ENCODE data around the gene BCAR1. TPM values are rescaled to one million over a fixed set of nuclear protein-coding genes. Genes with fewer than 3 reads are reported as not detected.

The BCAR1 gene
- total and polyA plus RNA-seq, 2 of the 13 experiments (the other 11 are each of a cell fraction or from before 2014, with no cell fraction given) = 48.1 to 51.7 TPM

DNA sequence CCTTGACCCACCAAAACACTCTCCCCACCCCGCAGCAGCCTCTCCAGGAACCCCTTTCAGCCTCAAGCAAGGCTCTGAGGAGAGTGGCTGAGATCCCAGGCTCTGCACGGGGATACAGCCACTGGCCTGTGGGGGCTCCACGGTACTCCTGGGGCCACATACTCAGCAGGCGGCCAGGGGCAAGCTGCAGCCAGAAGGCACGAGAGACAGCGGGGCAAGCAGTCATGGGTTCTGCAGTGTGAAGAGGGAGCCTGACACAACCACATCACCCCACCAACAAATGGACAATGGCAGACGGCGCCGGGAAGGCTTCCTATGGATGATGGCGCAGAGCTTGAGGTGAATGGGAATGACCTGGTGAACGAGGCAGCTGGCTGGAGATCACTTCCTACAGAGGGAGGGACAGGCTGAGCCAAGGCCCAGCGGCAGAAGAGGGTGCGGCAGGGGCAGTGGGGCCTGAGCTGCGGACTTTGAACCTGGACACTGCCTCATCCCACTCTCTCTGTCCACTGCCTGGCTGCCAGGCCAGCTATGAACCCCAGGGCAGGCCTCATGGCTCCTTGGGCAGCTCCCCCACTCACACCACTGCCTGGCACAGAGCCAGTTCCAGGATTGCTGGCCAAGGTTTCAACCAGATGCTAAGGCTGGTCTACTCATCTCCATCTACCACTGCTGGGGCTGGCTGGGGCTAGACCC, 10.8 kb upstream of the BCAR1 start (continued):
- TF ChIP-seq NR2C2 (CRISPR knock-in tag; IDR thresholded peaks at IDR 0.05; ENCODE audit: borderline replicate concordance) (peak; percentile 78; the same call in 1 of the 2 replicates), ZNF724P (CRISPR knock-in tag; IDR thresholded peaks at IDR 0.05; ENCODE audit: borderline replicate concordance) (no peak), ZNF124 (CRISPR knock-in tag; IDR thresholded peaks at IDR 0.05) (peak; percentile 82; the same call in 1 of the 2 replicates), ZNF577 (CRISPR knock-in tag; IDR thresholded peaks at IDR 0.05; ENCODE audit: borderline replicate concordance, low read depth) (no peak), ZNF460 (CRISPR knock-in tag; IDR thresholded peaks at IDR 0.05; ENCODE audit: borderline replicate concordance) (no peak), ZMYM4 (CRISPR knock-in tag; IDR thresholded peaks at IDR 0.05) (peak; percentile 77; the same call in 1 of the 2 replicates), RXRA (CRISPR knock-in tag; IDR thresholded peaks at IDR 0.05) (peak; percentile 91), ZNF121 (CRISPR knock-in tag; IDR thresholded peaks at IDR 0.05) (0 out of 2 replicates have a peak, but pooled peaks have one; percentile 11), BORCS8-MEF2B (CRISPR knock-in tag; IDR thresholded peaks at IDR 0.05) (peak; percentile 65), KAT8 (CRISPR knock-in tag; IDR thresholded peaks at IDR 0.05) (peak; percentile 70), MBD4 (IDR thresholded peaks at IDR 0.05; ENCODE audit: borderline replicate concordance, low read length) (no peak), ZNF383 (CRISPR knock-in tag; IDR thresholded peaks at IDR 0.05; ENCODE audit: borderline replicate concordance) (no peak), KAT7 (CRISPR knock-in tag; IDR thresholded peaks at IDR 0.05; ENCODE audit: borderline replicate concordance) (peak; percentile 96), ZNF768 (CRISPR knock-in tag; IDR thresholded peaks at IDR 0.05) (peak; percentile 59), MXI1 (IDR thresholded peaks at IDR 0.05; ENCODE audit: borderline replicate concordance, low read depth, low read length) (peak; percentile 90), ZNF160 (CRISPR knock-in tag; IDR thresholded peaks at IDR 0.05) (no peak; the same call in none of the 2 replicates), FOXC1 (CRISPR knock-in tag; IDR thresholded peaks at IDR 0.05; ENCODE audit: borderline replicate concordance) (0 out of 2 replicates have a peak, but pooled peaks have one; percentile 21), ZNF225 (CRISPR knock-in tag; IDR thresholded peaks at IDR 0.05) (peak; percentile 49; the same call in 1 of the 2 replicates)
- TF ChIP-seq, protein P1, sequence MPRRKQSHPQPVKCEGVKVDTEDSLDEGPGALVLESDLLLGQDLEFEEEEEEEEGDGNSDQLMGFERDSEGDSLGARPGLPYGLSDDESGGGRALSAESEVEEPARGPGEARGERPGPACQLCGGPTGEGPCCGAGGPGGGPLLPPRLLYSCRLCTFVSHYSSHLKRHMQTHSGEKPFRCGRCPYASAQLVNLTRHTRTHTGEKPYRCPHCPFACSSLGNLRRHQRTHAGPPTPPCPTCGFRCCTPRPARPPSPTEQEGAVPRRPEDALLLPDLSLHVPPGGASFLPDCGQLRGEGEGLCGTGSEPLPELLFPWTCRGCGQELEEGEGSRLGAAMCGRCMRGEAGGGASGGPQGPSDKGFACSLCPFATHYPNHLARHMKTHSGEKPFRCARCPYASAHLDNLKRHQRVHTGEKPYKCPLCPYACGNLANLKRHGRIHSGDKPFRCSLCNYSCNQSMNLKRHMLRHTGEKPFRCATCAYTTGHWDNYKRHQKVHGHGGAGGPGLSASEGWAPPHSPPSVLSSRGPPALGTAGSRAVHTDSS (CRISPR knock-in tag; conservative IDR thresholded peaks at IDR 0.05) = no peak
- TF ChIP-seq, protein P2, sequence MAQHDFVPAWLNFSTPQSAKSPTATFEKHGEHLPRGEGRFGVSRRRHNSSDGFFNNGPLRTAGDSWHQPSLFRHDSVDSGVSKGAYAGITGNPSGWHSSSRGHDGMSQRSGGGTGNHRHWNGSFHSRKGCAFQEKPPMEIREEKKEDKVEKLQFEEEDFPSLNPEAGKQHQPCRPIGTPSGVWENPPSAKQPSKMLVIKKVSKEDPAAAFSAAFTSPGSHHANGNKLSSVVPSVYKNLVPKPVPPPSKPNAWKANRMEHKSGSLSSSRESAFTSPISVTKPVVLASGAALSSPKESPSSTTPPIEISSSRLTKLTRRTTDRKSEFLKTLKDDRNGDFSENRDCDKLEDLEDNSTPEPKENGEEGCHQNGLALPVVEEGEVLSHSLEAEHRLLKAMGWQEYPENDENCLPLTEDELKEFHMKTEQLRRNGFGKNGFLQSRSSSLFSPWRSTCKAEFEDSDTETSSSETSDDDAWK (CRISPR knock-in tag; IDR thresholded peaks at IDR 0.05) = no peak
- TF ChIP-seq, protein P3, sequence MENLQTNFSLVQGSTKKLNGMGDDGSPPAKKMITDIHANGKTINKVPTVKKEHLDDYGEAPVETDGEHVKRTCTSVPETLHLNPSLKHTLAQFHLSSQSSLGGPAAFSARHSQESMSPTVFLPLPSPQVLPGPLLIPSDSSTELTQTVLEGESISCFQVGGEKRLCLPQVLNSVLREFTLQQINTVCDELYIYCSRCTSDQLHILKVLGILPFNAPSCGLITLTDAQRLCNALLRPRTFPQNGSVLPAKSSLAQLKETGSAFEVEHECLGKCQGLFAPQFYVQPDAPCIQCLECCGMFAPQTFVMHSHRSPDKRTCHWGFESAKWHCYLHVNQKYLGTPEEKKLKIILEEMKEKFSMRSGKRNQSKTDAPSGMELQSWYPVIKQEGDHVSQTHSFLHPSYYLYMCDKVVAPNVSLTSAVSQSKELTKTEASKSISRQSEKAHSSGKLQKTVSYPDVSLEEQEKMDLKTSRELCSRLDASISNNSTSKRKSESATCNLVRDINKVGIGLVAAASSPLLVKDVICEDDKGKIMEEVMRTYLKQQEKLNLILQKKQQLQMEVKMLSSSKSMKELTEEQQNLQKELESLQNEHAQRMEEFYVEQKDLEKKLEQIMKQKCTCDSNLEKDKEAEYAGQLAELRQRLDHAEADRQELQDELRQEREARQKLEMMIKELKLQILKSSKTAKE (CRISPR knock-in tag; IDR thresholded peaks at IDR 0.05; ENCODE audit: borderline replicate concordance) = no peak
- TF ChIP-seq, protein P4, sequence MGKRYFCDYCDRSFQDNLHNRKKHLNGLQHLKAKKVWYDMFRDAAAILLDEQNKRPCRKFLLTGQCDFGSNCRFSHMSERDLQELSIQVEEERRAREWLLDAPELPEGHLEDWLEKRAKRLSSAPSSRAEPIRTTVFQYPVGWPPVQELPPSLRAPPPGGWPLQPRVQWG (CRISPR knock-in tag; IDR thresholded peaks at IDR 0.05; ENCODE audit: borderline replicate concordance, low read depth) = no peak
- TF ChIP-seq, protein P5, sequence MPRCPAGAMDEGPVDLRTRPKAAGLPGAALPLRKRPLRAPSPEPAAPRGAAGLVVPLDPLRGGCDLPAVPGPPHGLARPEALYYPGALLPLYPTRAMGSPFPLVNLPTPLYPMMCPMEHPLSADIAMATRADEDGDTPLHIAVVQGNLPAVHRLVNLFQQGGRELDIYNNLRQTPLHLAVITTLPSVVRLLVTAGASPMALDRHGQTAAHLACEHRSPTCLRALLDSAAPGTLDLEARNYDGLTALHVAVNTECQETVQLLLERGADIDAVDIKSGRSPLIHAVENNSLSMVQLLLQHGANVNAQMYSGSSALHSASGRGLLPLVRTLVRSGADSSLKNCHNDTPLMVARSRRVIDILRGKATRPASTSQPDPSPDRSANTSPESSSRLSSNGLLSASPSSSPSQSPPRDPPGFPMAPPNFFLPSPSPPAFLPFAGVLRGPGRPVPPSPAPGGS (CRISPR knock-in tag; IDR thresholded peaks at IDR 0.05) = peak; percentile 72; the same call in 1 of the 2 replicates

Measured in HepG2 (cell line).